Breast epithelium (tissue), 3 donors: Measurements from ENCODE around the gene KIAA0825.

Experiments
- CTCF ChIP-seq, 3 donors: fragments of 450-650 bp; IDR thresholded peaks; one replicate each; pipeline ENCODE4 v1.5.1; 2016 to 2017; ENCODE audit warnings: antibody characterized with exemption in 3 of 3, mild to moderate bottlenecking in 3 of 3, moderate library complexity in 3 of 3
- POLR2A ChIP-seq: fragments of 450-650 bp; IDR thresholded peaks from one replicate; pipeline ENCODE4 v1.6.1; 2016; ENCODE audit warnings: antibody characterized with exemption, mild to moderate bottlenecking, moderate library complexity
- POLR2AphosphoS5 ChIP-seq, 3 donors: sonication (generic); formaldehyde crosslinking; IDR thresholded peaks; one replicate each; pipeline ENCODE4 v1.6.1; 2017; ENCODE audit warnings: antibody characterized with exemption in 3 of 3

GRCh38 chr5:94432499-94432898 is 185.9 kb downstream of the KIAA0825 start:
- TF ChIP-seq CTCF (IDR thresholded peaks at IDR 0.05) (no peak), POLR2A (no peak), POLR2AphosphoS5 (IDR thresholded peaks at IDR 0.05) (peak in 1 of 3 donors; percentile 37)
